Activated CD8-positive, alpha-beta T cell treated with anti-CD3 and anti-CD28 coated beads, Interleukin-2, amount 10 ng/mL, durations not matched to agents 7 days and 5 days (primary cell): ENCODE results near the gene LRRC4C. TPM values are rescaled to one million over a fixed set of nuclear protein-coding genes. Genes with fewer than 3 reads are reported as not detected.

Source experiments
- ATAC-seq: fragments of 150-1000 bp; cut with Tn5 transposase; one replicate; pipeline ENCODE4 v1.10.0; 2021; ENCODE audit warnings: moderate library complexity
- CTCF ChIA-PET: fragments of 350-600 bp; sonication (Branson Sonifier 250); formaldehyde crosslinking; loops from one replicate; lab custom pipeline; 2021; ENCODE audit warnings: antibody characterized with exemption; lab: Charles Lee
- POLR2A ChIA-PET: fragments of 350-600 bp; sonication (Branson Sonifier 250); formaldehyde crosslinking; loops from one replicate; lab custom pipeline; 2021; ENCODE audit warnings: antibody characterized with exemption; lab: Charles Lee
- DNase-seq: peaks from one replicate; pipeline ENCODE4 v3.0.0-alpha.2; 2020
- H3K27ac Mint-ChIP-seq: one replicate; pipeline ENCODE4 v1.8.0; 2021; ENCODE audit warnings: mild to moderate bottlenecking, mixed read lengths
- H3K27me3 Mint-ChIP-seq: one replicate; pipeline ENCODE4 v1.8.0; 2021; ENCODE audit warnings: low read depth, mixed read lengths
- H3K36me3 Mint-ChIP-seq: one replicate; pipeline ENCODE4 v1.8.0; 2021; ENCODE audit warnings: low read depth, mixed read lengths
- H3K4me1 Mint-ChIP-seq: one replicate; pipeline ENCODE4 v1.8.0; 2021; ENCODE audit warnings: low read depth, mixed read lengths
- H3K4me3 Mint-ChIP-seq: one replicate; pipeline ENCODE4 v1.8.0; 2021; ENCODE audit warnings: mild to moderate bottlenecking, mixed read lengths
- H3K9me3 Mint-ChIP-seq: one replicate; pipeline ENCODE4 v1.8.0; 2022; ENCODE audit warnings: mixed read lengths; ENCODE audit not compliant: insufficient read depth
- total RNA-seq, 2 experiments: library from RNA; stranded (reverse); gene quantifications; one replicate each; pipeline ENCODE4 v1.2.3, GENCODE V29; 2021

Gene LRRC4C
- total RNA-seq, 2 experiments from 2014 or later: not detected

DNA sequence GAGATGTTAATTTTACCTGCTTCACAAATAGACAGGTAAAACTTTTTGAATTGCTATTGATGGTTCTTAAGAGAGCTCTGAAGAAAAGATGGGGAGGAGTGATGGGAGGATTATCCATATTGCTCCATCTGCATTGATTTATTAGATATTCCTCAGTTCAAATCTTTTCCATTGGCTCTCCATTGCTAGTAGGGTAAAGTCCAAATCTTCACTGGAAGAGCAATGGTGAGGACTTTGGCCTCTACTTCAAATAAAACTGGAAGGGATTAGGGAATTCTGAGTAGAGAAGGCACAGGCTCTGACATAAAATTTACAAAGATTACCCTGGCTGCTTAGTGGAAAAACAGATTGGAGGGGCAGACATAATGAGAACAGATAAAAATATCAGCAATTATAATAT lies 1024.1 kb downstream of the LRRC4C start:
- no peak overlapping the region for H3K27ac Mint-ChIP-seq

DNA sequence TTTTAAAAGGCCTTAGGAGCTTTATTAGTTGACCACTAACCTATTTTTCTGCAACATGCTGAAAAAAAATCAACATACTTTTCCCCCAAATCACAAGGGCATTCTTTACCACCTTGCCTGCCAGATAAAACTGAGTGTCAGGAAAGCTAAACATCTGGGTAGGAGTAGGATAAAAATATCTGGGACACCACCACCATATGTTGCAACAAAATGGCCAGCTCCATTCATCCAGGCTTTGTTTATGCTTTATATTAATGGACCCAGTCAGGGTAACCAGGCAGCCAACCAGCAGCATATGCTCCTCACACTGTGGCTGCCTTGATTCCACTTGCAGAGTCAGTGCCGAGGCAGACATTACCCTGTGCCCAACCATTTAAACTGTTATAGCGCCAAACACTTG lies 1024.5 kb downstream of the LRRC4C start:
- Mint-ChIP-seq H3K4me1 (no peaks in the 10 kb centered on the region), H3K4me3 (no peak overlapping the region), H3K27me3 (no peaks in the 10 kb centered on the region), H3K9me3 (peaks cover 38% of the 10 kb centered on the region), H3K27ac (no peak overlapping the region), H3K36me3 (no peaks in the 10 kb centered on the region)
- no peak for DNase-seq
- no peak for ATAC-seq
- ChIA-PET CTCF (no interaction called here), POLR2A (interaction anchor here (0.7 kb wide), 1 partner anchor 595 kb away, joined by 3 read pairs; no protein-coding TSS in a partner anchor)

More for the DNA sequence above, 1024.1 kb downstream of the LRRC4C start:
- Mint-ChIP-seq H3K9me3 (peaks cover 40% of the 10 kb centered on the region), H3K36me3 (no peaks in the 10 kb centered on the region), H3K4me1 (no peaks in the 10 kb centered on the region), H3K4me3 (no peak overlapping the region), H3K27me3 (no peaks in the 10 kb centered on the region)
- ChIA-PET CTCF (no interaction called here), POLR2A (no interaction called here)
- no peak for ATAC-seq
- no peak for DNase-seq

DNA sequence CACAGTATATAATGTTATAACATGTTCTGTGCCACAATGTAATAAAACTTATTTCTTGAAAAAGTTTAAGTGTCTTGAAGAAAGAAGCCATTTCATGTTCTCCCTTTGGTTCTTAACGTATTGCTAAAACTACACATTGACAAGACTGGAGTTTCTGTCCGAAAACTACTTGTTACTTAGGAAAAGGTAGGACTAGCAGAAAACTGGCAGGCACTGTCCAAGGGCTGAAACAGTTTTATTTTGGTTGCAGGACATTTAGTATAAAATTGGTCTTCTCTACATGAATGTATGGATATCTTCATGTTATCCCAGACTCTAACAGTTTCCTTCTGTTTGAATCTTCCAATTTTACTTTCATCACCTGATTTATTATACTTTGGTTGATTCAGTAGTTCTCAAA lies 1027.1 kb downstream of the LRRC4C start:
- no peak overlapping the region for H3K27ac Mint-ChIP-seq
- H3K4me3 Mint-ChIP-seq: no peak overlapping the region
- H3K27me3 Mint-ChIP-seq: no peaks in the 10 kb centered on the region
- DNase-seq (no peak), ATAC-seq (no peak)
- CTCF ChIA-PET: no interaction called here
- no peaks in the 10 kb centered on the region for H3K36me3 Mint-ChIP-seq
- H3K9me3 Mint-ChIP-seq: peaks cover 35% of the 10 kb centered on the region
- H3K4me1 Mint-ChIP-seq: no peaks in the 10 kb centered on the region
- POLR2A ChIA-PET: no interaction called here

DNA sequence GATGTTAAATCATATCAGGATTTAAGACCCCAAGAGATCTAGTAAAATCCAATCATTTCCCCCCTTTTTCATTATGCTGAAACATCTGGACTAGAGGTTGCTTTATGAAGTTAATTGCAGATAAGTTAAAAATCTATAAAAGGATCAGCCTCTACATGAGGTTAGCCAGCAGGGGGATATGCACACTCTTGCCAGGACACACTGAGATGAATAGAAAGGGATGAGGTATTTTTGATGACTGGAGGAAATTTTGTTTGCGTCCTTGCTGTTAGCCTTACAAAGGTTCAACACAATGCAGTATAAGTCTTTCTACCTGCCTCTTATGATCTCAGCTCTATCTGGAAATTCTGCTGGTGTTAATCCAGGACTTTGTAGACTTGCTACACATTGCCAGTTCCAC lies 1034.3 kb downstream of the LRRC4C start:
- Mint-ChIP-seq H3K4me3 (no peak overlapping the region), H3K27ac (no peak overlapping the region), H3K27me3 (no peaks in the 10 kb centered on the region), H3K9me3 (peaks cover 14% of the 10 kb centered on the region), H3K36me3 (no peaks in the 10 kb centered on the region), H3K4me1 (no peaks in the 10 kb centered on the region)
- DNase-seq (no peak), ATAC-seq (no peak)
- CTCF ChIA-PET: no interaction called here
- POLR2A ChIA-PET: no interaction called here

DNA sequence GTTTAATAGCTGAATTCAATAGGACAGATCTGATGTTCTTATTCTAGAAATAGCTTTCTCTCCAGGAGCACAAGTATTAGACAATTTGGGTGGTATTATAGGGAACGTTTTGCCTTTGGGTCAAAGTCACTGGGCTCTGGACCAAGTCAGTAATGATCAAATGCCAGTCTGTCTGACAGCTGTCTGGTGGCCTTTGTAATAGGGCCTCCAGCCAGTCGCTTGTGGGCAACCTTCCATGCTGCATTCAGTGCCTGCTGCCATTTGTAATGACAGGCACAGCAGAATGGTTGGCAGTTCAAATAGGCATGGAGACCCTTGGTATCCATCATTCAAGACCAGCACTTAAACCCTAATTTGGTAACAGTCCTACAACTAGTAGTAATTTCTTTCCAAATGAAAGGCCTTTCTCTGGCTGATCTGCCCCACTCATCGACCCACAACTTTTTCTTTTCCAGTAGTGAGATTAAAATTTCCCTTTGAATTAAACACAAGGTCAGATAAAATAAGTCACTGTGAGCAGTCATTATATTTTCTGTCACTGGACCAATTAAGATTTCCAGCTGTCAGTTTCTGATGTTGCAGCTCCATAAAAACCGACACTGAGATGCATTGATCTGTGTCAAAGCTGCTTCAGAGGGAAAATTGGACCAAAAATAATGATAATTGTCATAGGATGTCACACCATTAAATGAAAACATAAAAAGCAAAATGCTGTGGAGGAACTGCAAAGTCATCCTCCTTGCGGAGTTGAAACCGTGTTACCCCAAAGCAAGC lies 1038.1 kb downstream of the LRRC4C start:
- H3K27ac Mint-ChIP-seq: no peak overlapping the region
- H3K4me1 Mint-ChIP-seq: no peaks in the 10 kb centered on the region
- DNase-seq (no peak), ATAC-seq (no peak)
- ChIA-PET CTCF (no interaction called here), POLR2A (no interaction called here)
- H3K36me3 Mint-ChIP-seq: no peaks in the 10 kb centered on the region
- H3K9me3 Mint-ChIP-seq: peaks cover 9% of the 10 kb centered on the region
- no peak overlapping the region for H3K4me3 Mint-ChIP-seq
- no peaks in the 10 kb centered on the region for H3K27me3 Mint-ChIP-seq

DNA sequence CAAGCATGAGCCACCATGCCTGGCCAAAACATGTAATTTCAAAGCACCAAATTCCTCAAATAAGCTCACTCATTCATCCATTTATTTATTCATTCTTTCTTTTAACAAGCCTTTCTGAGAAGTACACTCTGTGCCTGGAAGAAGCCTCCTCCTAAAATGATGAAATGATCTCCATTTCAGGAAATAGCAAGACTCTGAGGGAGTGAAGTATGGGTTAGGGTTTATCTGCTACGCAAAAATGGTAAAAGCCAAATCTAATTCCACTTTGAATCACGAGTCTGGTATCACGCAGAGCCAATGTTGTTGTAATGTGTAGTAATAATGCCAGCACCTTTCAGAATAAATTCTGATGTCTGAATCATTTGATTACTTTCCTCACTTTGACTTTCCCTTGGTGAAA lies 1041.8 kb downstream of the LRRC4C start:
- no peaks in the 10 kb centered on the region for H3K27me3 Mint-ChIP-seq
- no peak overlapping the region for H3K4me3 Mint-ChIP-seq
- ChIA-PET CTCF (no interaction called here), POLR2A (no interaction called here)
- H3K36me3 Mint-ChIP-seq: no peaks in the 10 kb centered on the region
- ATAC-seq (no peak), DNase-seq (no peak)
- H3K27ac Mint-ChIP-seq: no peak overlapping the region
- H3K9me3 Mint-ChIP-seq: peaks cover 17% of the 10 kb centered on the region
- no peaks in the 10 kb centered on the region for H3K4me1 Mint-ChIP-seq

DNA sequence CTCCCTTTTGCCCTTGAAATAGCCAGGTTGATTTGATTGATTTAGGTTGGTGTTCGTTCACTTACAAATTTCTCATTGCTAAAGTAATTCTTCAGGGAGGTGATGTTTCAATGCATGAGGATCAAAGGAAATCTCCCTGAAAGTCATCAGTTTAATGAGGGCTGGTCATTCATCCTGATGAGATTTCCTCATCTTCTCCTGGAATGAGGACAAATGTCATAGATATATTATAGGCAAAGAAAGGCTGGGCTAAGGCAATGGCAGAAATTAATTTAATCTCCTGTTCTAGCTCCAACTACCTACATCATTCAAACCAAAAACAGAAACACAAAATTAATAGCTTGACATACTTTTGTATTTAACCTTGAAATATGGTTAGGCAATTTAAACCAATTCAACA lies 1052.1 kb downstream of the LRRC4C start:
- H3K27ac Mint-ChIP-seq: no peak overlapping the region
- H3K36me3 Mint-ChIP-seq: no peaks in the 10 kb centered on the region
- ChIA-PET POLR2A (no interaction called here), CTCF (no interaction called here)
- no peak overlapping the region for H3K4me3 Mint-ChIP-seq
- H3K4me1 Mint-ChIP-seq: no peaks in the 10 kb centered on the region
- H3K27me3 Mint-ChIP-seq: no peaks in the 10 kb centered on the region
- ATAC-seq (no peak), DNase-seq (no peak)
- H3K9me3 Mint-ChIP-seq: peaks cover 6% of the 10 kb centered on the region

DNA sequence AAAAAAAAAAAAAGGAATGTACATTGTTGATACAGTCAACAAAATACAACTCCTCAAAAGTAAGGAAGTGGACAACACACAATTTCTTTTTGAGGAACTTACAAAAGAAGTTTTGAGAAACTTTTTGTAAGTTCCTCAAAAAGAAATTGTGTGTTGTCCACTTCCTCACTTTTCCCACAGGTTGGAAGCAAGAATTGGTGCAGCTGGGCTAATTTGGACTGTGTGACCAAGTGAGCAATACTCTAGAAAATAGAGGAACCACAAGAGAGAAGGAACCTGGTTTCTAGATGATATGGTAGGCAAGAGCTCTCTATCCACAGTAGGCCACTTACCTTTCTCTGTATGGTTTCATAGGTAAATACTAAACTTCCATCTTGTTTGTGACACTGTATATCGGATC lies 1053.8 kb downstream of the LRRC4C start:
- ChIA-PET POLR2A (no interaction called here), CTCF (no interaction called here)
- Mint-ChIP-seq H3K9me3 (peaks cover 6% of the 10 kb centered on the region), H3K4me1 (no peaks in the 10 kb centered on the region), H3K27me3 (no peaks in the 10 kb centered on the region), H3K36me3 (no peaks in the 10 kb centered on the region), H3K27ac (no peak overlapping the region), H3K4me3 (no peak overlapping the region)
- DNase-seq: no peak
- no peak for ATAC-seq

DNA sequence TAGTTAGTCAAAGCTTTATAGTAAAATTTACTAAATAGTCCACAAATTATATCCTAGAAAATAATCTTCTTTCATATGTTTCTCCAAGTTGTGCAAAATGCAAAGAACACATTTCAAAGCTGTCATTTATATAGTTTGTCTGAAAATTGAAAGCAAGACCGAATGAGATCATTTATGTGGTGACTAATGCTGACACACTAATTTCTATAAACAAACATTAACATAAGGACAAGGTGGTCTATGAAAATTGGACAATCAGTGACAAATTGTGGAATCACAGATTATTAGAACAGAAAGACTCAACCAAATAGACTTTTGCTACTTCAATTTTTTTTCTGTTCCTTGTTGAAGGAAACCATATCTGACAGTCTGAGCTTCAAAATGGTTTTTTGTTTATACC lies 1056.1 kb downstream of the LRRC4C start:
- H3K9me3 Mint-ChIP-seq: peaks cover 8% of the 10 kb centered on the region
- H3K27ac Mint-ChIP-seq: no peak overlapping the region
- no peak overlapping the region for H3K4me3 Mint-ChIP-seq
- H3K36me3 Mint-ChIP-seq: no peaks in the 10 kb centered on the region
- CTCF ChIA-PET: no interaction called here
- DNase-seq: no peak
- H3K27me3 Mint-ChIP-seq: no peaks in the 10 kb centered on the region
- POLR2A ChIA-PET: no interaction called here
- ATAC-seq: no peak
- no peaks in the 10 kb centered on the region for H3K4me1 Mint-ChIP-seq

DNA sequence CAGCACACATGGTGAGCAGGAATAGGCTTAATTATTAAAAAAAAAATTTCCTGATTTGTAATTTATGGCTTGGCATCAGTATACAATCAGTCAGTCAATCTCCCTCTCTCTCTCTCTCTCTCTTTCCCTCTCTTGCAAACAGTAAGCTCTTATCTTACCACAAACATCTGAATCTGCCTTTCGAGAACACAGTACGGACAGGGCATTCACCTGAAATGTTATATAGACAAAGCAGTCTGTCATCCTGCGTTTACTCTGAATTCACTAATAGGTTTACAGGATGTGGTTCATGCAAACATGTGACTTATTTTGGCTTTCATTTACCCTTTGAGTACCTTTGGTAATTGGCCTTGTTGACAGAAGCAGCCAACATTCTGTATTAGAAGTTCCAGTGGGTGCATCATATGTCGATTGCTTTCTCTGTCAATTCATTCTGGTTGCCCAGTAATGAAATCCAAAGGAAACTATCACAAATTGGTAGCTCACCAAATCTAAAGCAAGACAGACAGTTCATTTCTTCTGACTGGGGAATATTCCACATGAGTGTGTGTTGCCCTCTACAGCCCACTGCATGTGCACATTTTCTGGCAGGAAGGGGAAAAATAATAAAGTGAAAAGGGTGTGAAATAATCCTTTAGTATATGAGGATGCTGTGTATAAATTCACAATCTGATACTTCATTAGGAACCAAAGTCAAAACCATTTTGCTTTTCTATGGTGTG lies 1058.2 kb downstream of the LRRC4C start:
- Mint-ChIP-seq H3K4me1 (no peaks in the 10 kb centered on the region), H3K27ac (no peak overlapping the region), H3K27me3 (no peaks in the 10 kb centered on the region), H3K9me3 (peaks cover 7% of the 10 kb centered on the region), H3K4me3 (no peak overlapping the region), H3K36me3 (no peaks in the 10 kb centered on the region)
- CTCF ChIA-PET: no interaction called here
- ATAC-seq: no peak
- POLR2A ChIA-PET: no interaction called here
- DNase-seq: no peak

DNA sequence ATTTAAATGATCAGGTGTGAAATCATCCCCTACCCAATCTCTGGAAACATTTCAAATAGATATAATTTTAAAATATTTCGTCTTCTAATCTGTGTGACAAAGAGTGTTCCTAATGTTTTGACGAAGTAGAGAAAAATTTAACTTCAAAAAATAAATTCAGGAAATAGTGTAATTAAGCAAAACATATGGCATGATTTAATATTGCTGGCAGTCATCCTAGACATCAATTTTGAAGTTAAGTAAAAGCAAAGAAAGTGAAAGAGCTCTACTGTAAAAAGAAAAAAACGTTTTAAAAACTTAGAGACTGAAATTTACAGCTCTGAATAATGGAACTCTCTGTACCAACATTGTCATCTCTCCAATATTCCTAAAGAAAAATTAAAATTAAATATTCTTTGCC lies 1062.3 kb downstream of the LRRC4C start:
- H3K9me3 Mint-ChIP-seq: peaks cover 13% of the 10 kb centered on the region
- no peak for DNase-seq
- CTCF ChIA-PET: no interaction called here
- ATAC-seq: no peak
- H3K27ac Mint-ChIP-seq: no peak overlapping the region
- H3K4me1 Mint-ChIP-seq: no peaks in the 10 kb centered on the region
- no peaks in the 10 kb centered on the region for H3K36me3 Mint-ChIP-seq
- no peak overlapping the region for H3K4me3 Mint-ChIP-seq
- POLR2A ChIA-PET: no interaction called here
- H3K27me3 Mint-ChIP-seq: no peaks in the 10 kb centered on the region

DNA sequence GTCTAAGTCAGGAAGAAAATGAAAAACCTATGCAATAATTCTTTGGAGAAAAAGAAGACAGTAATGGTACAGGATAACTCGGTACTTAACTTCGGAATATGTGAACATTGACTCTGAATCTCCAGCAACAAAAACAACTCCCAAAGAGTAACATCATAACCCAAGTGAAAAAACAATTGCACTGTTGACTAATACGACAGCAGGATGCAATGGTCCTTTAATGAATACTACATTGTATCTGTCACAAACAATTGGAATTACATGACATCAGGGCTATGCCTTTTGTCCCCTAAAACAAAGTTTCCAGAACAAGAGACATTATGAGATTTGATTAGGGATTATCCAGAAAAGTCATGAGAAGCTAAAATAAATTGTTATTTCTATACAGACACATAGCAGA lies 1065.9 kb downstream of the LRRC4C start:
- H3K9me3 Mint-ChIP-seq: peaks cover 20% of the 10 kb centered on the region
- ATAC-seq (no peak), DNase-seq (no peak)
- H3K4me1 Mint-ChIP-seq: no peaks in the 10 kb centered on the region
- H3K27me3 Mint-ChIP-seq: no peaks in the 10 kb centered on the region
- no peak overlapping the region for H3K4me3 Mint-ChIP-seq
- no peaks in the 10 kb centered on the region for H3K36me3 Mint-ChIP-seq
- POLR2A ChIA-PET: no interaction called here
- no peak overlapping the region for H3K27ac Mint-ChIP-seq
- CTCF ChIA-PET: no interaction called here
